Activated gamma-delta T cell treated with Interleukin-2 at 50 U/mL for 16 hours (primary cell): ENCODE results near the gene SLC29A1.
"Not testable (repeated sequence)": the region's sequence is repeated elsewhere in the genome, so short reads cannot be mapped to it uniquely, and the experiment has no call there.

Experiments used
- DNase-seq: peaks from one replicate; pipeline ENCODE4 v3.0.0-alpha.2; 2020

SLC29A1 gene

DNA sequence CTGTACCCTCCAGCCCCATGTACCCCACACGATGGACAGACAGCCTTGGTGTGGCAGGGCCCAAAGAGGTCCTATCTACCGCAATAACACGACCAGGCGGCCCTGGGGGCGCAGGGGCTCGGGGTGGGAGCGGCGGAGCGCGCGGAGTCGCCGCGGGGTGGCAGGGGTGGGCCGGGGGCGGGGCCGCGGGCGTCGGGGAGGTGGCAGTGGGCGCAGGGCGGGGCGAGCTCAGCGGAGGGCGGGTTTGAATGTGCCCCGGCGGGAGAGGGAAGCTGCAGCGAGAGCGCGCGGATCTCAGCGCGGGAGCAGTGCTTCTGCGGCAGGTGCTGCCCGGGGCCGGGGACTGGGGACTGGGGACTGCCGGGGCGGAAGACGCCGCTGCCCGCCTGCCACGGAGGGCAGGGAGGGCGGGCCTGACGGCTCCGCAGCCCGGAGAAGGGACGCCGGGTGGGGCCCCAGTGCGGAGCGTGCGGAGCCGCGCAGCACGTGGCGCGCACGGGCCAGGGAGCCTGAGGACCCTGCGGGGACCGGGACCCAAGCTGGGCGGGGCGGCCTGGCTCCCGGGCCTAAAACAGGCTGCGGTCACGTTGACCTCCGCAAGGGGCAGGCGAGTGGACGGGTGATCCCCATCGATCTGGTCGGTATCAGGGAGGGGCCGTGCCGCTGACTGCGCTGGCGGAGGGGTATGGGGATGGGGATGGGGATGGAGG lies at the start of gene SLC29A1:
TSS of gene SLC29A1 (plus strand) at position 277 of the 710 bp plus-strand sequence. CDS start 3,719 bp downstream, outside the sequence.
- peak; percentile 78 for DNase-seq

- DNase-seq: no peak
These were observed 47.1 kb upstream of the SLC29A1 start for GRCh38 chr6:44176130-44176761.

- peak; percentile 33 for DNase-seq
These were observed 46.5 kb upstream of the SLC29A1 start for GRCh38 chr6:44176762-44177509.

GRCh38 chr6:44177691-44178423 lies 45.5 kb upstream of the SLC29A1 start:
- DNase-seq: no peak

- DNase-seq: no peak
These were observed 44.8 kb upstream of the SLC29A1 start for GRCh38 chr6:44178424-44179071.

DNA sequence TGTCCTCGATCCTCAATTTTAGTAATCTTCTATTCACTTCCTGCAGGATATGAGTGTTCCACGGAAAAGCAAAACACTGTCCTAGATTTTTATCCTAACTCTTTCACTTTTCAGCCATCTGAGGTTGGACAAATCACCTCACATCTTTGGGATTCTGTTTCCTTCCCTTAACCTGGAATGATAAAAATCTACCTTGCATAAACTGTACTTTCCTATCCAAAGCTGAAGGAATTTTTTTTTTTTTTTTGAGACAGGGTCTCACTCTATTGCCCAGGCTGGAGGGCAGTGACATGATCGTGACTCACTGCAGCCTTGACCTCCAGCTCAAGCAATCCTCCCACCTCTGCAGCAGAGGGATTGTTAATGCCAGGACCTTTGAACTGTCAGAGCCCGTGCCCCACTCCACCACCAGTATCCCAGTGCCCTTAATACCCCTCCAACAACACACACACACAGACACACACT lies 44.3 kb upstream of the SLC29A1 start:
- no peak for DNase-seq

- DNase-seq: no peak
These were observed 43.7 kb upstream of the SLC29A1 start for GRCh38 chr6:44179648-44180047.

- no peak for DNase-seq
These were observed 43.0 kb upstream of the SLC29A1 start for GRCh38 chr6:44180406-44180805.

- DNase-seq: no peak
These were observed 42.5 kb upstream of the SLC29A1 start for GRCh38 chr6:44180886-44181285.

- not testable (repeated sequence) for DNase-seq
These were observed 41.6 kb upstream of the SLC29A1 start for GRCh38 chr6:44181784-44182183.

GRCh38 chr6:44182911-44183390 lies 40.4 kb upstream of the SLC29A1 start:
- DNase-seq: no peak

DNA sequence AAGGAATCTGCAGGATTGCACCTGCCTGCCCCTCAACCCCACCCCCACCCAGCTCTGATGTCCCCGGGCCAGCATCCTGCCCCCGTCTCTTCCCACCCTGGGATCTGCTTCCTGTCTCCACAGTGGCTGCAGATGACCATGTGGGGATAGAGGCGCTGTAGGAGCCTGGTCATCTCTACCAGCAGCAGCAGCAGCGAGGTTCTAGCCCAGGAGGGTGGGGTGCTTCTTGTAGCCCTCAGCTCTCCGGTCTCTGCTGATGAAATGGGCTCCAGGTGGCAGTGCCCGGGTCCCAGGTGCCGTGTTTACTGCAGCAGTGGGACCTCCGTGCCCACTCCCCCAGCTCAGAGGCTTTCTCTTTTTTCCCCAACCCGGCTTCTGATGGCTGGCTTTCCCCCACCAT lies 39.6 kb upstream of the SLC29A1 start:
- DNase-seq: no peak

- not testable (repeated sequence) for DNase-seq
These were observed 38.0 kb upstream of the SLC29A1 start for GRCh38 chr6:44185356-44185755.

GRCh38 chr6:44185953-44186634 lies 37.3 kb upstream of the SLC29A1 start:
- DNase-seq: no peak

GRCh38 chr6:44186635-44187025 lies 36.8 kb upstream of the SLC29A1 start:
- no peak for DNase-seq

DNA sequence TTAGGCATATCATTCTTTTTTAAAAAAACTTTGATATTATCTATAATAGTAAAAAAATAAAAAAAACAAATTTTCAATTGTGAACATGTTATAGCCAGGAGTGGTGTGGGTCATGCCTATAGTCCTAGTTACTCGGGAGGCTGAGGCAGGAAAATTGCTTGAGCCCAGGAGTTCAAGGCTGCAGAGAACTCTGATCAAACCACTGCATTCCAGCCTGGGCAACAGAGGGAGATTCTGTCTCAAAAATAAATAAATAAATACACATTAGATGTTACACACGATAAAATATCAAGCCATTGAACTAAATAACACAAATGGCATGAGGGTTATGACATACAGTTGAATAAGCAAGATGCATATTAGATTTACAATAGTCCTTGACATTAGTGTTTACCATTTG lies 34.6 kb upstream of the SLC29A1 start:
- no peak for DNase-seq

GRCh38 chr6:44189257-44189656 lies 34.1 kb upstream of the SLC29A1 start:
- no peak for DNase-seq

DNA sequence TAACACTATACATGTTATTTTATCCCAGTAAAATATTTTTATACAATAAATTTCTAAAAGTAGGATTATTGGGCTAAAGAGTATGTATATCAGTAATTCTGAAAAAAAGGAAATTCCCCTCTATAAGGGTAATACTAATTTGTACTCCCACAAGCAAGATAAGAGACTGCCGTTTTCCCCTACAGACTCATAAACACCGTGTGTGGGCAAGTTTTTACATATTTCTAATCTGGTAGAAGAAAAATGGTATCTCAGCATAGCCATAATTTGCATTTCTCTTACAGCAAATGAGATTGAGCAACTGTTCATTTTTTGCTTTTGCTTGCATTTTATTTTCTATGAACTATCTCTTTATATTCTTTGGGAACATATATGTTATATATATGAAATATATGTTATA lies 32.7 kb upstream of the SLC29A1 start:
- no peak for DNase-seq

DNA sequence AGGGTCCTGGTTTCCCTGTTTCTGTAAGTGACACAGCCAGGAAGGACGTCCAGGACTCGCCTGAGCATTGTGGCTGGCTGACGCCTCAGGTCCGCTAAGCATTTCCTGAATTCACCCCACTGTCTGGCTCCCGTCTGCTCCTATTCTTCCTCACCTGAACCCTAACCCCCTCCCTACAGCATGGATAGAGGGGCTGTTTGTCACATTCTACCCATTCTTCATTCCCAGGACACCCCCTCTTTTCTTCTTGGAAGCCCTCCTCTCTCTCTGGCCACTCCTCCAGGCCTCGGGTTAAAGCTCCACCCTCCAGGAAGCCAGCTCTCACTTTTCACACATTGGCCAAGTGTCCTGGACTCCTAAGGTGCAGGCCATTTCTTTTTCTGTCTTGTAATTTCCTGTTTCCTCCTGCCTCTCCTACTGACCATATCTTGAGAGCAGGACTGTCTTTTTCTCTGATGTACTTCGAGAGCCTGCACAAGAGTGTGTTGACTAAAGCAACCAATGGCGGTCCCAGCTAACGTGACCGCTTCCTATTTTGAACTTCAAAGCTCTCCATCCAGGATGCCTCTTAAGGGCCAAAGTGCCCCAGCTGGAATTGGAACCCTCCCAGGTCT lies 30.9 kb upstream of the SLC29A1 start:
- DNase-seq: no peak

DNA sequence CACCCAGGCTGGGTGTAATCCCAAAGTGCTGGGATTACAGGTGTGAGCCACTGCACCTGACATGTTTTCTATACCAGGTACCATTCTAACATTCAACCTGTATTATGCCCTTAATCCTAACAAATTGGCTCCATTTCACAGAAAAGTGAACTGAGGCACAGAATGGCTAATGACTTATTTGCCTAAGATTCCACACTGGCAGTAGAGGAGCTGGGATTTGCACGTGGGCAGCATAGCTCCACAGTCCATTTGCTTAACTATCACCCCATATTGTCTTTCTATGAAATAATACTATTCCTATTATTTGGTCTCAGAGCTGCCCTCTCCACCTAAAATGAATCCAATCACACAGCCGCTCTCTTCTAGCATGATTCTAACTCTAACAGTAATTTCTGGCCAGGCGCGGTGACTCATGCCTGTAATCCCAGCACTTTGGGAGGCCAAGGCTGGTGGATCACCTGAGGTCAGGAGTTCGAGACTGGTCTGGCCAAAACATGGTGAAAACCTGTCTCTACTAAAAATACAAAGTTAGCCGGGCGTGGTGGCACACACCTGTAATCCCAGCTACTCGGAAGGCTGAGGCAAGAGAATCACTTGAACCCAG lies 30.0 kb upstream of the SLC29A1 start:
- DNase-seq: no peak

DNA sequence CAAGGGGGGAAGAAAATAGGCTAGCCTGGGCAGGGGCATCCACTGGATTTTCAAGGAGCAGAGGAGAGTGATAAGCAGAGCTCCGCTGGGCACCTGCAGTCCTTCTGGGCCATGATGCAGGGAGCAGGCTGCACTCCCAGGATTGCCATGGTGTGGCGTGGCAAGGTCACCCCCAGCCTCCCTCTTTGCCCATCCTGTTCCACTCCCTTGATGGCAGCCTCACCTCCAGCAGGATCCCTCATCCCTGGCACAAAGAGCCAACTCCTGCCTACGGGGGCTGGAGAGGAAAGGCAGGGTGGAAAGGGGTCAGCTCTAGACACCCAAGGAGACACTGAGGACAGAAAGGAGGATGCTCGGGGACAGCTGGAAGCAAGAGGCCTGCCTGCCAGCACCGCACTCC lies 29.1 kb upstream of the SLC29A1 start:
- no peak for DNase-seq
